Choroid plexus epithelial cell (primary cell): ENCODE results near the gene PDC.
"Not testable (repeated sequence)": the region's sequence is repeated elsewhere in the genome, so short reads cannot be mapped to it uniquely, and the experiment has no call there.

ENCODE experiments used
- DNase-seq: peaks from one replicate; pipeline ENCODE4 v3.0.0-alpha.2; 2010; ENCODE audit warnings: low read depth
- H3K4me3 ChIP-seq: 2 replicates; pipeline ENCODE4 v1.5.1; 2011; ENCODE audit warnings: low read depth, mild to moderate bottlenecking, control low read depth, low read length, moderate library complexity
- TF ChIP-seq, protein P1 (sequence below): conservative IDR thresholded peaks from 2 replicates; pipeline ENCODE4 v1.5.1; 2011; ENCODE audit warnings: low read depth, mild to moderate bottlenecking, control low read depth, inconsistent platforms, low read length, moderate library complexity

The PDC gene

DNA sequence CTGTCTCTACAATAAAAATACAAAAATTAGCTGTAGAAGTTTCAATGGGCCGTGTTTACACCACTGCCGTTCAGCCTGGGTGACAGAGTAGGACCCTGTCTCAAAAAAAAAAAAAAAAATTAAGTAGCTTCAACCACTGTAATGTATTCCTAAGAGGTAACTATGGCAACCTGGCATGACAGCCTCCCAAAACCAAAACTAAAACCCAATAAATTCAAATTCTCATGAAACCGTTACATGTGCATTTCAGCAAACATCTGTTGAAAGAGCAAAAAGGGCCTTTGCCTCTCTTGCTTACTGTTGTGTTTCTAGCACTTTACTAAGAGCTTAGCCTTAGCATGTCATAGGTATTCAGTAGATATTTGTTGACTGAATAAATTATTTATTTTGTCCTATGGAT lies 51.8 kb downstream of the PDC start:
- DNase-seq: peak; percentile 13
- H3K4me3 ChIP-seq: no peak overlapping the region
- TF ChIP-seq, protein P1, sequence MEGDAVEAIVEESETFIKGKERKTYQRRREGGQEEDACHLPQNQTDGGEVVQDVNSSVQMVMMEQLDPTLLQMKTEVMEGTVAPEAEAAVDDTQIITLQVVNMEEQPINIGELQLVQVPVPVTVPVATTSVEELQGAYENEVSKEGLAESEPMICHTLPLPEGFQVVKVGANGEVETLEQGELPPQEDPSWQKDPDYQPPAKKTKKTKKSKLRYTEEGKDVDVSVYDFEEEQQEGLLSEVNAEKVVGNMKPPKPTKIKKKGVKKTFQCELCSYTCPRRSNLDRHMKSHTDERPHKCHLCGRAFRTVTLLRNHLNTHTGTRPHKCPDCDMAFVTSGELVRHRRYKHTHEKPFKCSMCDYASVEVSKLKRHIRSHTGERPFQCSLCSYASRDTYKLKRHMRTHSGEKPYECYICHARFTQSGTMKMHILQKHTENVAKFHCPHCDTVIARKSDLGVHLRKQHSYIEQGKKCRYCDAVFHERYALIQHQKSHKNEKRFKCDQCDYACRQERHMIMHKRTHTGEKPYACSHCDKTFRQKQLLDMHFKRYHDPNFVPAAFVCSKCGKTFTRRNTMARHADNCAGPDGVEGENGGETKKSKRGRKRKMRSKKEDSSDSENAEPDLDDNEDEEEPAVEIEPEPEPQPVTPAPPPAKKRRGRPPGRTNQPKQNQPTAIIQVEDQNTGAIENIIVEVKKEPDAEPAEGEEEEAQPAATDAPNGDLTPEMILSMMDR: no peak

DNA sequence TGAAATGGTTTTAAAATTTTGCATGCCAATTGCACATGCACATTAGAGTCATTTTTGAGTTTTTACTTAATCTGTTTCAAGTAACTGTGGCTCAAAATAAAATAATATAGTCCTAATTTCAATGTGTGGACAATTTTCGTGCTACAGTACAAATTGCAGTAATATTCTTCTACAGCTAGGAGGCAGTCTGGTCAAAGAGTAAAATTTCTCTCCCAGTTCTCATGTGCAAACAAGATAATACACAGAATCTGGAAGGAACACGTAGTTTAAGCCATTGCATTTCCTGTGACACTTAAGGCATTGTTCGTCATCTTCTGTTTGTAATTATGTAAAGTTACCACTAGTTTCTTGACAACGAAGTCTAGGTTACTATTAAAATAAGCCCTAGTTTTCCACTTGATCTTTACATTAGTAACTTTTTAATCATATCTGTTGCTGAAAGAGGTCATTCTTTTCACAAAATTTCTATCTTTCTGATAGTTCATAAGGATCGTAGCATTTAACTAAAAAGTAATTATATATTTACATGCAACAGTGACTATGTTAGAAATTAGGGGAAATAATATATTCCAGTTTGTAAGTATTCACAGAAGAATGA lies 56.4 kb downstream of the PDC start:
- TF ChIP-seq, protein P1: peak; percentile 69
- no peak overlapping the region for H3K4me3 ChIP-seq
- peak; percentile 86 for DNase-seq

DNA sequence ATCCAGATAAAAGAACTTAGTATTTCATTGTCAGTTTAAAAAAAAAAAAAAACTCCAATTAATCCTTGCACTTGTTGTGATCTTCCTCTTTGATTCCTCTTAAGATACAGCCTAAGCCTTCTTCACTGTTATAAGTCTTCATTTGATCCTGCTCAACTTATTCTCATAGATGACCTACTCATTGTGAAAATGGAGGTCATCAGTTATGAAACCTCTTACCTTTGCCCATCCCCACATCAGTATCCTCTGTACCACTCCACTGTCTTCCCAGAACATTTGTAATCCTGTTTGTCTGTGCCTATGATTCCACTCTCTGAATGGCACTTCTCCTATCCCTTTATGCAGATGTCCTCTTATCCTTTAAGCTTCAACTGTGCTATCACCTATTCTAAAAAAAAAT lies 57.3 kb downstream of the PDC start:
- TF ChIP-seq, protein P1: no peak
- no peak for DNase-seq
- no peak overlapping the region for H3K4me3 ChIP-seq

DNA sequence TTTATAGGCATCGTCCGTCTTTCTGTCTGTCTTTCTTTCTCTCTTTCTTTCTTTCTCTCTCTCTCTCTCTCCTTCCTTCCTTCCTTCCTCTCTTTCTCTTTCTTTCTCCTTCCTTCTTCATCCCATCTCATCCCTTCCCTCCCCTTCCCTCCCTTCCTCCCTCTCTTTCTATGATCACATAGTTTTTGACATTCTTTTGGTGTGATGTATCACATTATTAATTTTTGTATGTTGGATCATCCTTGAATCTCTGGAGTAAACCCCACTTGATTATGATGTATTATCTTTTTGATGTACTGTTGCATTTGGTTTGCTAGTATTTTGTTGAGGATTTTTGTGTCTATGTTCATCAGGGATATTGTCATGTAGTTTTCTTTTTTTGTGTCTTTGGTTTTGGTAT lies 59.5 kb downstream of the PDC start:
- H3K4me3 ChIP-seq, DNase-seq: not testable (repeated sequence)
